Stimulated activated naive CD4-positive, alpha-beta T cell treated with Interleukin-2 at 50 U/mL for 16 hours (primary cell): ENCODE data around the gene GNGT1.

ENCODE experiments used
- DNase-seq: peaks from one replicate; lab custom pipeline; 2025; lab: John Stamatoyannopoulos, UW

The GNGT1 gene

DNA sequence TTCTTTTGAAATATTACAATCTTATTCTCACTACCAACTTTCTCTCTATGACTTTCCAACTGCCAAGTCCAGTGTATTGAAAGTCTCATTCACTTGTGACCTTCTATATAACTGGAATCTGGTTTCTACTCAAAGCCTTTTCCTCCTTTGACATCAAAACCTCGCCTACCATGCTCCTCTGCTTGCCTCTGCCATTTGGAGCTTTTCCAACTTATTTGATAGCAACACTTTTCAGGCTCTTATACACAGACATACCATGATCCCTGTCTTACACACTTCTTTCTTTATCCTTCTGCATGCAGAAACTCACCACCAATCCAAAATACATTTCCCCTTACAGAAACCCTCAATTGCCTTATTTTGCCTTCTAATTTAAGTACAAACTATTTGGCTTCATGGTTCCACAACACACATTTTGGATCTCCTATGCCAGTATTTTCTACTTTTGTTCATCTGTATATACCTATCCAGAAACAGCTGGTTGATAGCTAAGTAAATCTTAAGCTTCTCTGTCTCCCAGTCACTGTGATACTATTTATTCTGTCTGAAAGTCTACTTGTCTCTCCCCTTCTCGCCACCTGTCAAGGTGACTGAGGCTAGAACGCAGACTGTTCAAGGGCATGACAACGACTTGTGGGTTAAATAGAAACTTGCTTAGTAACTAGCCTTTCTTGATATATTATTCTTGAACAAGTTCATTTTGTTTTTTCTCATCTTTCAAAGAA lies 37.6 kb downstream of the GNGT1 start:
- no peak for DNase-seq

DNA sequence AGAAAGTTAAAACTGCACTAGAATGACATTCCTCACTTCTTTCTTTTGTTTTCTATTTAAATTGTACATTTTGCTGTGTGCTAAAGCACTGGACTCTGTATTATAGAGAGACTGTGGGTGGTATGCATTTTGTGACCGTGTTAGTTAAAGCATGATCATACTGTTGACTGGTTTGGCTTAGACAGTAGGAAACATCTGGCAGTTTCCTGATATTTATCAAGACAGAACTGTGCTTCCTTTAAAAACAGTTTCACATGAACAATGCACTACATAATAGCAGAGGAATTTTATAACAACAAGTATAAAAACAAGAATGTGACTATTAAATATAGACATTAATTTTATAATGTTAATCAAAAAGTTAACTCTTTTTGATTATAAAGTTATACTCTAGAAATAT lies 38.3 kb downstream of the GNGT1 start:
- DNase-seq = no peak

DNA sequence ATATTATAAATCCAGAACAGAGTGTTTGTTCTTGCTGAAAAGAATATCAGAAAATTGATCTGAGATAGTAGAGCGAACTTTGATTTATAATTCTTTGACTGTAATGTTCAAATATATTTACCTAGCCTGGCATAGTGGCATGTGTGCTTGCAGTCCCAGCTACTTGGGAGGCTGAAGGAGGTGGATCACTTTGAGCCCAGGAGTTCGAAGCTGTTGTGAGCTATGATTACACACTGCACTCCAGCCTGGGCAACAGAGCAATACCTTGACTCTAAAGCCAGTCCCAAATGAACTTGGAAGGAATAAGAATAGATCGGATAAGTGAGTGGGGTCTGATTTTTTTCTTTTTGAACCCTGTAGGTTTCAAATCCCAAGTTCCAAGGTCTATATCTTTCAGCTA lies 38.7 kb downstream of the GNGT1 start:
- no peak for DNase-seq

DNA sequence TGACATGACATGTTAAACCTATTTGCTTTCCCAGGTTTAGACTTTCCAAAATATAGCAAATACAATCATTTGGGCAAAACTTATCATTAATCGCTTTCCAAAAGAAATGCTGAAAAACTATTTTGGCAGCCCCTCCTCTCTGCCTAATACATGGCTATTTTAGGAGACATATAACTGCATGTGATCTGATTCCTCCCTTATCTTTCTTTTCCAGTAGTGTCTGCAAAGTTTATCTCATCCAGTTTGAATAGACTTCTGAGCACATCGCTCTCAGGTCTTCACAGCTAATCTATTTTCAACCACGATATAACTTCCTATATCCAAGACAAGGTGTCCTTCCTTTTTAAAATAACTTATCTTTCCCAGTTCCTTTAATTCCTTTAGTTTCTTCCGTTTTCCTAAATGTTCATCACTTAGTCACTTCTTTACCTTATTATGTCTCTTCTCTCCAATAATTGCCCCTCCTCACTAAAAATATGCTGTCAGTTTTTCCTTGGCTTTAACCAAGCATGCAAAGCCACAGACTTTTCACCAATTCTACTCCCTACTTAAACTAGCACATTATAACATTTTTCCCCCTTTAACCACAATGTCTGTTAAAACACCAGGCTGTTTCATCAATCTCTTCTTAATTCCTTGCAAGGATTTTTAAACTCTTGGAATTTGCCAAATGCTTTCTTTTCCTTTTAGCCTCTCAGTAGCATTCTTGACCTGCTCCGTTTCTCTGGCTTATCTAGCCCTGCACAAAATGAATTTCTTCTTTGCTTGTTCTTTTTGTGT lies 39.6 kb downstream of the GNGT1 start:
- no peak for DNase-seq

DNA sequence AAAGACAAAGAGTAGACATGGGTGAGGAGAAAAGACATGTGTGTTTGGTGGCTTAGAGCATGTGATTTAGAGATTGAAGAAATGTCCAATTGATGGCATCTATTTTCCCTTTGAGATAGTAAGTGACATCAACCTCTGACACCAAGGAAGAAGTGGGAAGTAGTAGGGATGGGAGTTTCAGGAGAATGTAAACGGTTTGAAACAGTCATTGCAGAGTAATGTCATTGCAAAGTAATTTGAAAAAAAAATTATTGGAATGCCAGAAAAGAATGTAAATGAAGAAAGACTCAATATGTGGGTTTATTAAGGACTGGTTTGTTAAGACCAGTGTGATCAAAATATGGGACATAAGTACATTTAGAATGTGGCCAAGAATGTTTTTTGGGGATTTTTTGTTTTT lies 41.7 kb downstream of the GNGT1 start:
- DNase-seq = no peak

DNA sequence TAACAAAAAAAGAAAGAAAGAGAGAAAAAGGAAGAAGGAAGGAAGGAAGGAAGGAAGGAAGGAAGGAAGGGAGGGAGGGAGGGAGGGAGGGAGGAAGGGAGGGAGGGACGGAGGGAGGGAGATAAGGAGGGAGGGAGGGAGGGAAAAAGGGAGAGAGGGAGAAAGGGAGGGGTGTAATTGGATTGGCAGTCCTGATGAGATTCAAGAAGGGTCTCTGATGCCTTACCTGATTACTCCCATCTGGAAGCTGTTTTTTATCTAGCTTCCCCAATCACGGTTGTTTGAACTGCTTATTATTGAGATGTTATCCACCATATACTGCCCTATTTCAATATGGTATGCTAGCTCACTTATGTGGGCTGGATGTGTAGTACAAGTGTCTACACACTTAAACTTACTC lies 42.5 kb downstream of the GNGT1 start:
- DNase-seq = no peak

DNA sequence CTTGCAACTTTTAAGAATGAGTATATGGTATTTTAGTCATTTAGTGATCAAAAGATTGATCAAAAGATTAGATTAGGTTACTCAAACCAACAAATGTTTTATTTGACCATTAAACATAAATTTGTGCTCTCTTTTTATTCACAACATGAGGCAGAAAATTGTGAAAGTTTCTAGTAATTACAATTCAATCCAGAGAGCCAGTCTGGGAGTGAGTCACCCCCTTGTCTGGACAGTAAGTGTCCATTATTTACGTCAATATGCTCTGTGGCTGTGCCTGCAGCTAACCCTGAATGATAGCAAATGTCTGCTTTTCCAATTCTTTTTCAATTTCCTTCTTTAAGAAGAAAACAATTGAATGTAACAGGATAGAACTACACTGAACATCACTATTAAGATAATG lies 43.1 kb downstream of the GNGT1 start:
- DNase-seq = no peak

DNA sequence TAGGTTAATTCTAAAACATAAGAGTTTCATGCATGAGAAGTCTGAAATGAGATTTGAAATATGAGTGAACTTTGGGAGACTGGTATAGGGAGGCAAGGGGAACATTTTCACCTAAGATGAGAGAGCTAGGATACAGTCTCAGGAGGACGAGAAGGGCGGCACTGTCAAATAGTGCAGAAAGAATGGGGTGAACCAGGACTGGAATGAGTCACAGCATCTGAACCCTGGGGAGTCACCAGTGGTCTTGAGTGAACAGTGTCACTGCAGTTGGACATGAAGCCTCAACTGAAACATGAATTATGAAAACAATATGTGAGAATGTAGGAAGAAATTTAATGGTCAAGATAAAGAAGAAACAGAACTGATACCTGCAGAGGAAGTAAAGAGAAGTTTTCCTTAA lies 48.9 kb downstream of the GNGT1 start:
- DNase-seq = no peak

DNA sequence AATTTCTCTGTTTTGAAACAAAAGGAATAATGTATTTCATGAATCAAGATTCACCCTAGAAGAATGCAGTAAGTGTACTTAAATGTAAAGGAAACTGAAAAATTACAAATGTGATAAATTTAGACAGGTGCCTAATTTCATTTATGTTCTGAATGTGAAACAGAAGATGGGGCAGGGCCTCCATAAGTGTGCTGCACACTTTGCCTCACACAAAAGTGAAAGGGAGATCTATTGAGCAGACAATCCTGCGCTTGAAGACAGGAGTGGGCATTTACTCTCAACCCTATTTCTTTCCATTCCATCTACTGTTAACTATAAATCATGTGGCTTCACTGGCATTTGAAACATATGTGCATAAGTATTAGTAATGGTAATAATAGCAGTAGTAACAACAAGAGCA lies 51.4 kb downstream of the GNGT1 start:
- DNase-seq = no peak

DNA sequence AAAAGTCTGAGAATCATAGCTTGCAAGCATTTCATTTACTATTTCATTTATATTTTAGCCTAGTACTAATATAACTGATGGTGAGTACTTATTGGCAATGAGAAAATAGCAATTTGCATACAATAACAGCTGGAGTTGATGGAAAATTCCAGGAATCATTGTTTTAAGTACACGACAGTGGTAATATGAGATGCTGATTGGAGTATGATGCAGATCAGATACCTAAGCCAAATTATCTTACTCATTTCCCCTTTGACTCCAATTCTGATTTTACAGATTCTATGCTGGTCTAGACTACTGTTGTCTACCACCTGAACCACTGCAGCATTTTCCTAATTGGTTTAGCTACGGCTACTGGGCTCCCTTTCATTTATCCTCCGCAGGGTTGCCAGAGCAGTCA lies 51.8 kb downstream of the GNGT1 start:
- DNase-seq = no peak

DNA sequence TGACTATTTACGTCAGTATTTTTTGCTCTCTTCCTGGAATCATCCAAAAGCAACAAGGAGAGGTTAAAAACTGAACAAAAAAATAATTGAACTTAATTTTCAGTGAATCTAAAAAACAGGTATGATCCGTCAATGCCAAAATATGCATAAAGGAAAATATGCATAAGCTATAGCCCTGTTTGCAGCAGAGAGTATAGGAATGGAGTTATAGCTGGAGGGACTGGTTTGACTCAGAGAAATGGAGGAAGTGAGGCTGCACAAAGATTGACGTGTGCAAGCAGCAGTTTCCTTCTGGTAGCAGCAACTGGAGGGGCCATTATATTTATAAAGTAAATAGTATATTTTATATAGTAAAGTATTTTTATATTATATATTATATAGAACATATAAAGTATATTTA lies 52.3 kb downstream of the GNGT1 start:
- DNase-seq = no peak
